Measurements from ENCODE around the gene EPAS1. TPM values are rescaled to one million over a fixed set of nuclear protein-coding genes. Genes with fewer than 3 reads are reported as not detected.

EPAS1 gene
- polyA plus RNA-seq (ENCODE audit: insufficient read length) = 43.4 TPM

DNA sequence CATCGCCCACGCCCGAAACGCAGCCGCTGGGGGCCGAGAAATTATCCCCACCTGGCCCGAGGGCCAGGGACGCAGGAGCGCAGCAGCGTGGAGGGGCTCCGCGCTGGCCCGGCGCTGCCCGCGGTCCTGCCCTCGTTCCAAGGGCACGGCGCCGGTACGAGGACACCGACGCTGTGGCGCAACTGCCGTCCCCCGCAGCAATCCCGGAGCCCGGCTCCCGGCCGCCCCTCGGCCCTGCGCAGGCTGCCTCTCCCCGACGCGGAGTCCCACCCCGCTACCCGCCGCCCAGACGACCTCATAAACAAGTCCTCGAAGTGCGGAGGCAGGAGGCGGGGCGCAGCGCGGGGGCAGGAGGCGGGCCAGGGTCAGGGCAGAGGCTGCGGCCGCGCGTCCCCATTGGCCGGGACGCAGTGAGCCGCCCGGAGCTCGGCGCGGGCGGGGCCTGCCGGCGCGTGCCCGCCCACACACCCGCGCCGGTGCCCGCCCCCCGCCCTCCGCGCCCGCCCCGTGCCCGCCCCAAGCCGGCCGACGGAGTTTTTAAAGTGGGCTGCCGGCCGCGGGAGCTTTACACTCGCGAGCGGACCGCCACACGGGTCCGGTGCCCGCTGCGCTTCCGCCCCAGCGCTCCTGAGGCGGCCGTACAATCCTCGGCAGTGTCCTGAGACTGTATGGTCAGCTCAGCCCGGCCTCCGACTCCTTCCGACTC, at the start of gene EPAS1:
Gene EPAS1 (plus strand): TSS at position 568 of the 706 bp plus-strand sequence. CDS start 505 bp downstream, outside the sequence.
- DNase-seq = peak; percentile 80

DNA sequence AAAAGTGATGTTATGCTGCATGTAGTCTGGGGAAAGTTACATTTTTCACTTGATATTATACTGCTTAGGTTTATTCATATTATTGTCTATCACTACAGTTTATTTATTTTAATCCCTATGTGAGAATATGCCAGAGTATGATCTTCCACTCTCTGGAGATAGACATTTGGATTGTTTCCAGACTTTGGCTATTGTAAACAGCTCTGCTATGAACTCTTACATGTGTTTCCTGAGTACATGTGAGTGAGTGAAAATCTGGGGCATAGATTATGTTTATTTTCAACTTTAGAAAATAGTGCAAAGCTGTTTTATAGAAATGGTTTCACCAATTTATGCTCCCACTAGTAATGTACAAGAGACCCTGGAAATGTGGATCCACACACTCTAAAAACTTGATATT, 49.0 kb upstream of the EPAS1 start:
- DNase-seq = no peak

DNA sequence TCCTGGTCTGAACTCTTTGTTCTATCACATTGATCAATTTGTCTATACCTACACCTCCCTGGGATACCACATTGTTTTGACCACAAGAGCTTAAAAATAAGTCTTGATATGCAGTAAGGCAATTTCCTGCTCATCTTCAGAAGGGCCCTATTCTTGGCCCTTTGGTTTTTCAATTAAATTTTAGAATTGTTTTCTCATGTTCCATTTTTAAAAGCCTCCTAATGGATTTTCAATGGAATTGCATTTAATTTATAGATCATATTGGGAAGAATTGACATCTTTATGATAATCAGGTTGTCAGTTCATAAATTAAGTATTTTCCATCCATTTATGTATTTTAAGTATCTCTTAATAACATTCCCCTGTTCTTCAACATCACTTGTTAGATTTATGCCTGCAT, 47.6 kb upstream of the EPAS1 start:
- DNase-seq = no peak

DNA sequence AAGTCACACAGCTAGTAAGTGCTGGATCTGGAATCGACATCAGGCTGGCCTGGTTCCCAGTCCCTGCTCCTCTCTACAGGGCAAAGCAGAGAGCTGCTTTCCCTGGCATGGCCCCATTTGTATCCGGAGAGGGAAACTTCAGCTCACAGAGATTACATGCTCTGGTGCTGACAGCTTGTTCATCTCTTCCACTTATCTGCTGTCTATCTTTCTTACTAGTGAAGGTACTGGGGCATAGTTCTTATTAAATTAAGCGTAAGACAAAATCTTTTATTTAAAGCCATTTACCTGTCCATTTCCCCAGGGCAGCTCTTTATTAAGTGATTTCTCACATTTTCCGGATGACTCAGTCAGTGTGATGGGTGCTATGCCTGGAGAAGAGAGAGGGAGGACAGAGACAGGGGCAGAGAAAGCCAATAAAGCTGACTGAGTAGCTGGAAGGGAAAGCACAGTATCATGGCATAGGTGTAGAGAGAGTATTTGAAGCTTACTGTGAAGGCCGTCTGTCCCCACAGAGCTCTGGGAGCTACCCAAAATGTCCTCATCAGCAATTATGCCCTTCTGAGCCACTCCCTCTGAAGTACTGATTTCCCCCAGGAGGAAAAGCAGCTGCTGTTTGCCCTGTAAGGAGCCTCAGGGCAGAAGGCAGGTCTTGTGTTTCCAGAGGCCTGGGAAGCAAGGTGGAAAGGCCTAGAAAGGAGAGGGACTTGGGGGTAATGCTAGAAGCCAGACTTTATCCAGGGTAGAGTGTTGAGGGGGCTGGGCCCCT, 44.1 kb upstream of the EPAS1 start:
- DNase-seq = peak; percentile 53

DNA sequence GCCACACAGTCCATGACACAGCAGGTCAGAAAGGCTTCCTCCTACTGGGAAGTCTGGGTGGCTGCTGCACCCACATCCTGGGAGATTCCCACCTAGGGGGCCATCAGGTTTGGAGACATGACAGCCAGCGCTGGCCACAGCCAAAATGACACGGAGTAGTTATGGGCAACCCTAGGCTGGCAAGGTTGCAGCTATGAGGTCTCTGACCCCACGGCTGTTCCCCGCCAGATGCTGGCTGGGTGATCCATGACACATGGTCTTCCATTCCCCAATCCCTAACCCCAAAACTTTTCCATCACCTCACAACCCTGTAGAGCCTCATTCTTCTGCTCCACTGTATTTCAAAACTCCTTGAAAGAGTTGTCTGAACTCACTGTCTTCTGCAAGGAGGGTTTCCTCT, 42.7 kb upstream of the EPAS1 start:
- no peak for DNase-seq

DNA sequence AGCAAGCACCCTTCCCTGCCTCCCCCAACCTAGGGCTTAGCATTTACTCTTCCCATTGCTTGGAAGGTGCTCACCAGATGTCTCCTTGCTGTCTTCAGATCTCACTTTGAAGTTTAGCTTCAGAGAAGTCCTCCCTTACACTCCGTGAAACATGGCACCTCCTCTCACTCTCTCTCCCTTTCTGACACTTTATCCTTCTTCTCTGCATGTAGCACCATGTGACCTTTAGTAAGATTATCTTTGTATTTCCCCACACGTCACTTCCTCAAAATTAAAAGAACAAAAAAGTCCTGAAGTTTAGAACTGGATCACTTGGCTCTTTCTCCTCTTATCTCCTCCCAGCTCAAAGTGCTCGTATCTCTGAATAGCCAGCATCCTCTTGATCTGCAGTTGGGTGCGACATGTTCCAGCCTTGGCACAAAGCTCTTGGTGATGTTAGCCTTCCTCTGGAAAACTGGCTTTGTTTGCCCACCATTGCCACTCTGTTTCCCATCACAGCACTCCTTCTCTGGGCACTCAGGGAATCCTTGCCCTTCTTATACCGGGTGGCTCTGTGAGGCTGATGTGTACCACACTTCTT, 40.6 kb upstream of the EPAS1 start:
- DNase-seq = no peak

DNA sequence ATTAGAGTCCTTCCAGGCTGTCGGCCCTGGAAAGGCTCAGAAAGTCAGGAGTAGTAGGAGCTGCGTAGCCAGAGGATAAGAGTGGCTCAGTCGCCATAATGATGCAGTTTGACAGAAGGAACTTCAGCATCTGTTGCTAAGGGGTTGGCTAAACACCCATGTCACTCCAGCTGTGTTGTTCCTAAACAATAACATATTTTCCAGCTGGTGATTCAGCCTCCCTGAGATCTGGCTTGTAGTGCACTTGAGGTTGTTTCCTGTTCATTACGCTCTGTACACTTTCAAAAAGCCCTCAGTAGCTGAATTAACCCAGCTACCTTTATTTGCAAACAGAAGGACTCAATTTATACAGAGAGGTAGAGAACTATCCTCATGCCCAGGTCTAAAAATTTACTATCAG, 39.7 kb upstream of the EPAS1 start:
- peak; percentile 51 for DNase-seq

DNA sequence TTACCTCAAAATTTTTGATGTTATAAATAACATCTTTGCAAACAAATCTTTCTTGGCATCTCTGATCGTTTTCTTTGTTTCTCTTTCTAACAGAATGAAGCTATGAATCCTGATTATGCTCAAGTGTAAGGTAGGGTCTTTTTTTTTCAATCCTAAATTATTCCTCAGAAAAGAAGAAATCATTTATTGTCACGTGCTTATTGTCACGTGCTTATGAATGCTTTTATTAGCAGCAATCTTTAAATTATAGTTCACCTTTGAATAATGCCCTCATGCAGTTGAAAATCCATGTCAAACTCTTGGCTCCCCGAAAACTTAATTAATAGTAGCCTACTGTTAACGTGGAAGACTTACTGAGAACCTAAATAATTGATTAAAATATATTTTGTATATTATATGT, 39.2 kb upstream of the EPAS1 start:
- no peak for DNase-seq

DNA sequence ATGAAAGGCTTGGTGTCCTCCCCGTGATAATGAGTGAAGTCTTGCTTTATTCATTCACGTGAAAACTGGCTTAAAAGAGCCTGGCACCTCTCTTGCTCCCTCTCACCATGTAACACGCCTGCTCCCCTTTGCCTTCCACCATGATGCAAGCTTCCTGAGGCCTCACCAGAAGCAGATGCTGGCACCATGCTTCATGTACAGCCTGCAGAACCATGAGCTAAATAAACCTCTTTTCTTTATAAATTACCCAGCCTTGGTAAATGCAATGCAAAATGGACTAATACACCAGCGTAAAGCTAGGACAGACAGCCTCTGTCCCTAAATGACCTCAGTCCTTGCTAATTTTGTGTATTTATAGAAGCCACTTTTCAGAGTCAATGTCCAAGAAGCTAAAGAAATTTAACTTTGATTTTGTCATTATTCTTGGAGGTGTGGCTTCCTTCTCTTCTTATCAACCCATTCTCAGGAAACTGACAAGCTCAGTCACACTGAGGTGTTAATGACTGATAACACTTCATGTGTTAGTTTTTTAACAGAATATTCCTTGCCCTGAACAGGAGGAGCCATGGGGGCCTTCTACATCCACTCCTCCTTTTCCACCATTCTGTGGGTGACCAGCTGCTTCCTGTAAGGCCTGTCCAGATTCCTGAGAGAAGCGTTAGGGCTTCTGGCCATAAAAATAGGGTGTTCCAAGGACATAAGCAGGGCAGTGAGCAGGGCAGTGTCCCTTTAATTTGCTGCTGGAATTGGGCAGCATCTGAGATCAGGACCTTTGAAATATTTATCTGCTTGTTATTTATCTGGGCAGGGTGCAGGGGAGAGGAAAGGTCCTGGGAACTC, 38.0 kb upstream of the EPAS1 start:
- no peak for DNase-seq

DNA sequence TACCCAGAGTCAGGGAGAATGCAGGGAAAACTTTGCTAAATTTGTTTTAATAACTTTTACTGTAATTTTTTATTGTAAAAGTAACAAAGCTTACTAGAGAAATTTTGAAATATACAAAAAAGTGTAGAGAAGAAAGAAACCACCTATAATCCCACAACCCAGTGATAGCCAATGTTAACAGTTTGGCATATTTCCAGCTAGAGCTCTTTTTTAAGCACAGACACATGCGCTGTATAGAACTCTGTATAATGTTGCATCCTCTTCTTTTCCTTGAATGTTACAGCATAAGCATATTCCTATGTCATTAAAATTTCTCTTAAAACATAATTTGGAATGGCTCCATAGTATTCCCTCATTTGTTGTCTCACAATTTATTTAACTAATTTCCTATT, 37.4 kb upstream of the EPAS1 start:
- DNase-seq = no peak

DNA sequence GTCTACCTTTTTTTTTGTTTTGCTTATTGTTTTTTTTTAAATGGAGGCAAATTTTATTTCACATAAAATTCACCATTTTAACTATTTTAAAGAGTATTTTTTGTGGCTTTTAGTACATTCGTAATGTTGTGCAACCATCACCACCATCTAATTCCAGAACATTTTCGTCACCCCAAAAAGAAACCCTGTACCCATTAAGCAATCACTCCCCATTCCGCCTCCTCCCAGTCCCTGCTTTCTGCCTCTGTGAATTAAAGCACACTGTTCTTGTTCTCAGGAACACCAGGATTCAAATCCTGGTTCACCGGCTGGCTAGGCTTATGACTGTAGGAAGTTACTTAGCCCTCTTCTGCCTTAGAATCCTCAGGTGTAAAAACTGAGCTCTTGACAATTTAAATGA, 36.9 kb upstream of the EPAS1 start:
- no peak for DNase-seq

DNA sequence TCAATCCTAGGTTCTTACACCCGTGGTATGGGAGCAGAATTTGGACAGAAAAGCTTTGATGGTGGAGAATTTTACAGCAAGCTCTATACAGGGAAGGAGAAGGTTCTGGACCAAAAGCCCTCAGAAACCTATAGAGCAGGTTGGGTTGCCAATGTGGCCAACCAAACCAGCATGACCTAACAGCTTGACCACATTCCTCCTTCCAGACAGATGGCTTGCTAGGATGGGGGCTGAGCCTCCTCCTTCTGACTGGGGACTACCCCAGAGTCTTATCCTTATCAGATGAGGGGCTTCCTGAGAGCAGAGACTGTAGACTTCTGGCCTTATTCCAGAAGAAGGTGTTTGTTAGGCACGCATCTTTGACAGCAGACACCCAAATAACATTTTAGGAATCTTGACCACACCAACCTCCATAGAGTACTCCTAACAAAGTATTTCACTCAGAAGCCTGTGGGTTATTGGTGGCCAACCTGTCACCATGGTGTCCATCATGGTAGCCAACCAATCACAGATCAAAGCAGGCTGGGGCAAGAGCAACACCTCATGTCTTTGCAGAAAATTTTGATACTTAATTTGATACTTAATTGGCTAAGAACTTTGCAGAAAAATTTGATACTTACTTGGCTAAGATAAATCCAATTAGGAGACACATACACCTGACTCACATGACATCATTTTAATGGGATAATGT, 34.8 kb upstream of the EPAS1 start:
- DNase-seq = no peak

DNA sequence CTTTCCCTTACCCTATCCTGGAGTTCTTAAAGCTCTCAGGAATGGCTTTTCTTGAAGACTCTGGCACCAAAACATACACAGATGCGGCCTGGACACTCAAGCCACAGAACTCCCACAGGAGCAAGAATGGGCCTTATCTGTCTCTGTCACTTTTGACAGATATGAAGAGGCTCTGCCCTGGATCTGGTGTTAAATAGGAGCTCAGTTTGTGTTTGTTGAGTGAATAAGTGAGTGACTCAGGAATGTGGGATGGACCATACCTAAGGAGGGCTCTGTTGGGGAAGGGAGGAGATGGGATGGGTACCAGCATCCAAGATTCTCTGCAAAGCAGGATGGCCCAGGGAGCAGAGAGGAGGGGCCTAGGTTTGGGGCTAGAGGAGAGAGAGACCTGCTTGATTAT, 33.9 kb upstream of the EPAS1 start:
- no peak for DNase-seq

DNA sequence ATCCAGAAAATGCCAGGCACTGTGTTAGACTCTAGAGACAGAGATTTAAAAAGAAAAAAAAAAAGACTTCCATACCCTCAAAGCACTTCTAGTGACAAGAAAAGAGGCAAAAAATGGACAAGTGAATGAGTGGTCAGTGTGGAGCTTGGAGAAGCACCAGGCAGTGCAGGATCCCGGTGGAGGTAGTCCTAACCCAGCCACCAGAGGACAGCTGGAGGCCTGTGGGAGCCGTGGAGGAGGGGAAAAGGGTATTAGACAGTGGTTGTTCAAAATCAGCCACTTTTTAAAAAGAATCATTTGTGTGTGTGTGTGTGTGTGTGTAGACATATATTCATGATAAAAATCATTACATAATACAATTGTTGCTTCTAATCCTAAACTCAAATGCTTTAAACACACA, 32.8 kb upstream of the EPAS1 start:
- DNase-seq = no peak

DNA sequence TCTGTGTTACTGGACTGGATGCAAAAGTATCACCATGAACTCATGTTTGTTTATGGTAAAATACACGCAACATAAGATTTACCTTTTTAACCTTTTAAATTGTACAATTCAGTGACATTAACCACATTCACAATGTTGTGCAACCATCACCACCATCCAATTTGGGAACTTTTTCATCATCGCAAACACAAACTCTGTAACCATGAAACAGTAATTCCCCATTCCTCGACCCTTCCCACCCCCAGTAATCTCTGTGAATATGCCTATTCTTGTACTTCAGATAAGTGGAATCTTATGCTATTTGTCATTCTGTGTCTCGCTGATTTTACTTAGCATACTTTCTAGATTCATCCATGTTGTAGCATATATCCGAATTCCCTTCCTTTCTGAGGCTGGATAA, 31.1 kb upstream of the EPAS1 start:
- DNase-seq = no peak

DNA sequence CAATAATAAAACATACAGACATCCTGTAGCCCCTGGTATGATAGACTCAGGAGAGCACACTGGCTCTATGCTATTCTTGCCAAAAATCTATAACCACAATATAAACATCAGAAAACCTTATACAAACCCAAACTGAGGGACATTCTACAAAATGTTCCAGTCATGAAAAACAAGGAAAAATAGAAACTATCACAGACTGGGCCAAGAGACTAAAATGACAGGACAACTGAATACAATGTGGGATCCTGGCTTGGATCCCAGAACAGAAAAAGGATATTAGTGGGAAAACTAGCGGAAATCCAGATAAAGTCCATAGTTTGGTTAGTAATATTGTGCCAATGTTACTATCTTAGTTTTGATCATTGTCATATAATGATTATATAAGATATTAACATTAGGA, 29.6 kb upstream of the EPAS1 start:
- DNase-seq = no peak

DNA sequence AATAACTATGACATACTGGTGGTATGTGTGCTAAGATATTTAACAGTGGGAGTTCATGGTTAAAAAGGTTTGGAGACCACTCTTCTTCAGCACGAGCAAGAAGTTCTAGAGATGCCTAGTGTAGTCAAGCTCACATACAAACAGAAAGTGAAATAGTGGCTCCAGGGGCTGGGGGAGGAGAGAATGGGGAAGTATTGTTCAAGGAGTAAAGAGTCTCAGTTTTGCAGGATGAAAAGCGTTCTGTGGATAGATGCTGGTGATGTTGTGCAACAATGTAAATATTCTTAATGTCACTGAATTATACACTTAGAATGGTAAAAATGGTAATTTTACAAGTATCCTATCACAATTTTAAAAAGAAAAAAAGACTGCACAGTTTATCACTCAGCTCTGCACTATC, 29.0 kb upstream of the EPAS1 start:
- no peak for DNase-seq

DNA sequence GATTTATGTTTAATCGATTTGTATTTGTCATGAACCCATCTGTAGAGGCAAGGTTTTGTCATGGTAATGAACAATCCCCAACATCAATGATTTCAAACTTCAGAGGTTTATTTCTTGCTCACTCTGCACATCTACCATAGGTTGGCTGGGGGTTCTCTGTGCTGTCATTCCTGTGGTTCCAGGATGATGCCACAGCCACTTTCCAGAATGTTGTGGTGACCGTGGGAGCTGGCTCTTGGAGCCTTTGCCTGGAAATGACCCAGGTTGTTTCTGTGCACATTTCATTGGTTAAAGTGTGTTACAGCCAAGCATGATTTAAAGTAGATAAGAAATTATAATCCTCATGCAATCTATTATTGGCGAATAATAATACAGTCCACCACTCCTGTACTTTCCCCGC, 28.2 kb upstream of the EPAS1 start:
- DNase-seq = no peak

DNA sequence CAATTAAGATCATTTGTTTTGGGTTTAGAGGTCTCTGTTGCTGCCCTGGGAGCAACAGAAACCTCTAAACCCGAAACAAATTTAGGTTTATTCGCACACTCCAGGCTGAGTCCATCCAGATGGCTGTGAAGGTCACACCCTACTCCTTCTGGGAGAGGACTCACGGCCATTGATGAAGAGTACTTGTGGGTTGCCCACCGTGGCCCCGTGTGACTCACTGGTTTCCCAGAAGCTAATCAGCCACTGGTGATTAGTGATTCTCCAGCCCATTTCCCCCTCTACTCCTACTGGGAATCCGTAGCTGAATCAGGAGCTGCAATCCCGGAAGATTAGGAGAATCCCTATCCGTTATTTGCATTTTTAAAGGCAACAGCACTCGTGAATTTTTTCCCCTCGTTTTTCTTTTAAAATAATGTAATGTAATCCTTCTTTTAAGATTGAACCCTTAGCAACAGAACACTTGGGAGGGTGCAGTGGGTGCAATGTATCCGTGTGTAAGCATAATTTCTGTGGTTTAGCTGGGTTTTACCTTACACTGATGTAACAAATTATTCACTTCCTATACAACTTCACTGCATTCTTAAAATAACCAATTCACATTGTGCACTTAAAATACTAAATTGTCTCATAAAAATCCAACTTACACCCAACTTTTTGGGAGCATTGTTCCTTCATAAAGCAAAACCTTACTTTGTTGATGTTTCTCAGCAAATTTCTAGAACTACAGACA, 27.5 kb upstream of the EPAS1 start:
- no peak for DNase-seq

DNA sequence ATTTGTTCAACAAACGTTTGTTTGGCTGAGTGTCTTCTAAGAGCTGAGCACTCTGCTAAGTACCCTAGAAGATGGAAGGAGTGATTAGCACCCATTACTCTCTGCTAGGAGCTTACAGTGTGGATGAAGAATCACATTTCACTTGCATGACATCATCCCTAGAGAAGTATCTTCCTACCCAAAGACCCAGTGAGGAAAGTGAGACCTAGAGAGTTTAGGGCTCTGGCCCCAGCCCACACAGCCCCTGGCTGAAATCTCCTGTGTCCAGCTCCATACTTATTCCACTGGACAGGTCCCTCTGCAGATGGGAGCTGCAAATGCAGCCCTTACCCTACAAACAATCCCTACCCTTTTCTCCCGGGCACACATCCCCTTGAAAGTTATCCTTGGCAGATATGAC, 26.8 kb upstream of the EPAS1 start:
- no peak for DNase-seq

DNA sequence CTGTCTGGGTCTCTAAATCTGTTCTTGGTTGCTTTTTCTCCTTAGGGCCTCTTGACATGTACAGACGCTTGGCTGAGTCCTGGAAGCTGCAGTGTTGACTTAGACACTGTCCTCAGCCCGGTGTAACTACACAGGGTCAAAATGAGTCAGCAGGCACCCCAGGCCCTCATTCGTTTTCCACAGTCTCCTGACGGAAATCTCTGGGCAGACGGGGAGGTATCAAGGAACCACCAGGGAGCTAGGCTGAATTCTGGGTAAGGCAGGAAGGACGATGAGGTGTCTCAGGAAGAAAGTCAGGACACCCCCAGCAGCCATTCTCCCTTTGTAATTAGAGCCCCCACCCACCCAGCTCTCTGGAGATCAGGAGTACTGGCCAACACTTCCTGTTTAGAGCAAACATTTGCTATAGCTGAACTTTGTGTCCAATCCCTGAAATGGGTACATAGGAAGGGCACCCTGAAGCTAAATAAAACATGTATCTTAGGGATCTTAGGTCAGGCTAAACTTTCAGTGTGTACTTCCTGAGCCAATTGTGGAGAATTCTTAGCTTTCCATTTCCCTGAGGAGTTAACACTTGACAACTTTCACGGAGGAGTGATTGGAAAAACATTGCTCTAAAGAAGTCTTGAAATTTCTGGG, 23.9 kb upstream of the EPAS1 start:
- DNase-seq = no peak

All from hindlimb muscle (tissue), 1 donor.